ENCODE results near the gene CHAMP1. TPM values are rescaled to one million over a fixed set of nuclear protein-coding genes. Genes with fewer than 3 reads are reported as not detected.
A peak's percentile ranks its signal among the peaks of the same experiment; 100 is the strongest.

Gene CHAMP1
- total and polyA plus RNA-seq, 8 donors = 3.6 to 12.3 (median 7.8) TPM

DNA sequence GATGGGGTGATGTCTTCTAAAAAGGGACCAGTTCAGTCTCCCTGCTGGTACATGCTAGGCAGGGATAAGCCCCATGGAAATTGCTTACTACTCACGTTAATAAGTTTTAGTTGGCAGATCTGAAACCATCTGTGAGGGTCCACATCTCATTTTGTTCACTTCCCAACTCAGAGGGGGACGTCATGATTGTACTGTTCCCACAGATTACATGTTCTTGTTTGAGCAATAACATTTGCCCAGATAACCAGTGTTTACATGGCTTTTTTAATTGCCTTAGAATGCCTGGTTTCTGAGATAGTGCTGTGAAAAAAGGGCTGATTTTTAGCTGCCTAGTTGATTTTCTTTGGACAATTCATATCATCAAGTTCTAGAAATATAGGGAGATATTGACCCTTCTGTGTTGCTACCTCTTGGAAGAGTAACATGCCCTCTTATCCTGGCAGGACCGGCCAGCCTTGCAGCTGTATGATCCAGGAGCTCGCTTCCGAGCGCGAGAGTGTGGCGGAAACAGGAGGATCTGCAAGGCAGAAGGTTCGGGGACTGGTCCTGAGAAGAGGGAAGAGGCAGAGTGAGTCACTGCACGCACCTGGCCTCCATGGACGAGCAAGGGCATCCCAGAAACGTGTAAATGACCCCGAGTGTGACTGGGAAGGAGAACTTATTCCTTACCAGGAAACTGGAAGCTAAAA lies 9.8 kb upstream of the CHAMP1 start:
- intact Hi-C loops (cut with DNase I) = no loop called here
- Histone ChIP-seq H3K27ac (peak overlapping the region in 3 of 4 donors; percentile 44 to 53 (median 50)), H3K9me3 (no peaks in the 10 kb centered on the region), H3K36me3 (peaks cover 0 to 21% (median 4%) of the 10 kb centered on the region in 3 donors), H3K4me3 (no peak overlapping the region), H3K27me3 (no peaks in the 10 kb centered on the region), H3K4me1 (peaks cover 0 to 8% (median 0%) of the 10 kb centered on the region in 3 donors)
- TF ChIP-seq, protein P1, sequence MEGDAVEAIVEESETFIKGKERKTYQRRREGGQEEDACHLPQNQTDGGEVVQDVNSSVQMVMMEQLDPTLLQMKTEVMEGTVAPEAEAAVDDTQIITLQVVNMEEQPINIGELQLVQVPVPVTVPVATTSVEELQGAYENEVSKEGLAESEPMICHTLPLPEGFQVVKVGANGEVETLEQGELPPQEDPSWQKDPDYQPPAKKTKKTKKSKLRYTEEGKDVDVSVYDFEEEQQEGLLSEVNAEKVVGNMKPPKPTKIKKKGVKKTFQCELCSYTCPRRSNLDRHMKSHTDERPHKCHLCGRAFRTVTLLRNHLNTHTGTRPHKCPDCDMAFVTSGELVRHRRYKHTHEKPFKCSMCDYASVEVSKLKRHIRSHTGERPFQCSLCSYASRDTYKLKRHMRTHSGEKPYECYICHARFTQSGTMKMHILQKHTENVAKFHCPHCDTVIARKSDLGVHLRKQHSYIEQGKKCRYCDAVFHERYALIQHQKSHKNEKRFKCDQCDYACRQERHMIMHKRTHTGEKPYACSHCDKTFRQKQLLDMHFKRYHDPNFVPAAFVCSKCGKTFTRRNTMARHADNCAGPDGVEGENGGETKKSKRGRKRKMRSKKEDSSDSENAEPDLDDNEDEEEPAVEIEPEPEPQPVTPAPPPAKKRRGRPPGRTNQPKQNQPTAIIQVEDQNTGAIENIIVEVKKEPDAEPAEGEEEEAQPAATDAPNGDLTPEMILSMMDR (IDR thresholded peaks at IDR 0.05) = no peak
- peak in 3 of 6 donors; percentile 15 to 62 (median 53) for DNase-seq
- no peak for FAIRE-seq
- ATAC-seq = peak; percentile 34 to 80 (median 74)
- WGBS, 2 donors = 46 to 54% methylated on average over 13 of the region's 13 CpGs

DNA sequence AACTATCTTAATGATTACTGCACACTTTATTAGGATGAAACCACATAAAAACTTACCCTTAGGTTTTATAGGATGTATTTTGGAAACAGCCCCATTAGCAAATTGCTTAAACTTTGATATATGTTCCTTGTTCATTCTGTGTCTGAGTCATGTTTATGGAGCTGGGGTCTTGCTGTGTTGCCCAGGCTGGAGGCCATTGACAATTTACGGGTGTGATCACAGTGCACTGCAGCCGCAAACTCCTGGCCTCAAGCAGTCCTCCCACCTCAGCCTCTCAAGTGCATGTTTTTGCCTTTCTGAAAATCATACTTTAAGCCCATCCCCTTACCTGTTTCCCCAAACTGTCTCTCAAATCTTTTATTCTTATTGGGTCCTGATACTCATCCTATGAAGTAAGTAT lies 5.2 kb upstream of the CHAMP1 start:
- Histone ChIP-seq H3K27me3 (no peaks in the 10 kb centered on the region), H3K9me3 (no peaks in the 10 kb centered on the region), H3K4me1 (peaks cover 0 to 7% (median 6%) of the 10 kb centered on the region in 3 donors), H3K4me3 (no peak overlapping the region), H3K36me3 (peaks cover 0 to 7% (median 0%) of the 10 kb centered on the region in 3 donors), H3K27ac (no peak overlapping the region)
- no peak for FAIRE-seq
- no peak for DNase-seq
- intact Hi-C loops (cut with DNase I) = no loop called here
- no peak for ATAC-seq
- WGBS, 2 donors = 93 to 99% methylated on average over 2 of the region's 2 CpGs
- TF ChIP-seq, protein P1 (IDR thresholded peaks at IDR 0.05) = no peak

DNA sequence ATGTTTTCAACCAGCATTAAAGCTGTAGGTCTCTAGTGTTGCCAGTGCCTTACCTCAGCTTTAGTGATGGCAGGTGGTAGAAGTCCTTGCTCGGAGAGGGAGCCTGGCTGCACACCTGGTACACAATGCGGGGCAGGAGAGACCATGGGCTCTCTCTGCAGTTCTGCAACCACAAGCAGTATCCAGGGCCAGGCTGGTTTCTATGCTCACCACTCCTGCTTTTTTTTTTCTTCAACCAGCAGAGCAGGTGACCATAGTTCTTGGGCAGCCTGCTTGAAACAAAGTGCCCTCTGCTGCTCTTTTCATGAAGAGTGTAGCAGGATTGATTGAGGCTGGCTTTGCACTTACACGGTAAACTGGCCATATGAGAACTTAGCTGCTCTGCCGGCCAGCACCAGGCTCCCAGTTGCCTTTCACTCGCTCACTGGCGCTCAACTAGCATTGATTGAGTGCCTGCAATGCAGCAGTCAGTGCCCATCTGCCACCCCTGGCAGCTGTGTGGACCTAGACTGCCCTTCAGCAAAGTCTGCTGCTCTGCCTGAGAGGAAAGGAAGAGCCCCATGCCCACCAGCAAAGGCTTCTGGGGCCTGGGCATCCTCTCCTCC lies 4.4 kb upstream of the CHAMP1 start:
- Histone ChIP-seq H3K9me3 (no peaks in the 10 kb centered on the region), H3K27me3 (no peaks in the 10 kb centered on the region), H3K4me1 (peaks cover 0 to 7% (median 6%) of the 10 kb centered on the region in 3 donors), H3K36me3 (peaks cover 0 to 7% (median 0%) of the 10 kb centered on the region in 3 donors), H3K4me3 (no peak overlapping the region), H3K27ac (no peak overlapping the region)
- TF ChIP-seq, protein P1 (IDR thresholded peaks at IDR 0.05) = no peak
- intact Hi-C loops (cut with DNase I) = no loop called here
- ATAC-seq (no peak), FAIRE-seq (no peak), DNase-seq (no peak)
- 69 to 70% methylated on average over 6 of the region's 6 CpGs for WGBS, 2 donors

DNA sequence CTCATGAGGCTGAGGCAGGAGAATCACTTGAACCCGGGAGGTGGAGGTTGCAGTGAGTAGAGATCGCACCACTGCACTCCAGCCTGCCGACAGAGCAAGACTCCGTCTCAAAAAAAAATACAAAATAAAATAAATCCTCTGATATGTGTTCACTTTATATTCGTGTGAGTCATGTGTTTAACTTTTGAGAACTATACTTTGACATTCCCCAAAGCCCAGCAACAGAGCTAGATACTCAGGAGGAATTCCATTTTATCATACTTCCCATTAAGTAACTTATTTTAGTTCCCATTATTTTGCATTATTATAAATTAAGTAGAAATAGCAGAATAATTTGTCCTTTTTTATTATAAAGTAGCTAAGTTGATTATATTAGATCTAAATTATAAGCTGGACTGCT lies 3.3 kb upstream of the CHAMP1 start:
- H3K4me3 ChIP-seq = no peak overlapping the region
- H3K36me3 ChIP-seq = peaks cover 0 to 7% (median 0%) of the 10 kb centered on the region in 3 donors
- DNase-seq = no peak
- ATAC-seq = no peak
- no peak overlapping the region for H3K27ac ChIP-seq
- peaks cover 0 to 14% (median 7%) of the 10 kb centered on the region in 3 donors for H3K4me1 ChIP-seq
- no peaks in the 10 kb centered on the region for H3K27me3 ChIP-seq
- intact Hi-C loops (cut with DNase I) = no loop called here
- FAIRE-seq = no peak
- 77 to 84% methylated on average over 5 of the region's 5 CpGs for WGBS, 2 donors
- TF ChIP-seq, protein P1 (IDR thresholded peaks at IDR 0.05) = no peak
- no peaks in the 10 kb centered on the region for H3K9me3 ChIP-seq

DNA sequence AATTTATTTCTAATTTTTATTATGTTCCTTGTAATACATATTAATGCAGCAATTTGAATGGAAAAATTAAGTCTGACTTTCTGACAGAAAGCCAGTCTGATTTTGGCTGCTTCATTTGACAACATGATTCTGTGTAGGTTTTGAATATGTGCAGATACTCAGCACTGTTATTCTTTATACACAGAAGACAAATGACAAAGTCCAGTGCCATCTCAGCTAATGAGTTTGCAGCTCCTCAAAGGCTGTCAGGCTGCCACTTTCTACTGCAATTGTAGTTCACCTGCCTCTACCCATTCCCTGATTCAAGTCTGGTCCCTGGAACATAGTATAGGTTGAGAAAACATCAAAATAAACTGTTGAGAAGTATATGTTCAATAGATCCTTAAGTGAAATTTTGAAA lies 2.9 kb upstream of the CHAMP1 start:
- TF ChIP-seq, protein P1 (IDR thresholded peaks at IDR 0.05) = no peak
- no peak for DNase-seq
- intact Hi-C loops (cut with DNase I) = no loop called here
- Histone ChIP-seq H3K27ac (no peak overlapping the region), H3K4me1 (peaks cover 0 to 16% (median 7%) of the 10 kb centered on the region in 3 donors), H3K4me3 (no peak overlapping the region), H3K9me3 (no peaks in the 10 kb centered on the region), H3K36me3 (peaks cover 0 to 6% (median 0%) of the 10 kb centered on the region in 3 donors), H3K27me3 (no peaks in the 10 kb centered on the region)
- no peak for FAIRE-seq
- no peak for ATAC-seq

Measured in pancreas (tissue), 10 donors.